DMS114 treated with DMSO at 0.1 percent for 48 hours (cell line): ENCODE results near the gene HS3ST3B1.

Experiments used
- DNase-seq: peaks from one replicate; lab custom pipeline; 2025; ENCODE audit not compliant: unreplicated experiment; lab: John Stamatoyannopoulos, UW

HS3ST3B1 gene

GRCh38 chr17:14302431-14303099 lies 1.7 kb downstream of the HS3ST3B1 start:
- no peak for DNase-seq

- DNase-seq = no peak
Observed at GRCh38 chr17:14303343-14304221, 2.7 kb downstream of the HS3ST3B1 start.

- no peak for DNase-seq
Observed at GRCh38 chr17:14304222-14304772, 3.4 kb downstream of the HS3ST3B1 start.

- DNase-seq = no peak
Observed at GRCh38 chr17:14304773-14305517, 4.1 kb downstream of the HS3ST3B1 start.

GRCh38 chr17:14305785-14306496 lies 5.1 kb downstream of the HS3ST3B1 start:
- DNase-seq = no peak

GRCh38 chr17:14306596-14306995 lies 5.7 kb downstream of the HS3ST3B1 start:
- no peak for DNase-seq

GRCh38 chr17:14307560-14308024 lies 6.7 kb downstream of the HS3ST3B1 start:
- no peak for DNase-seq

- no peak for DNase-seq
Observed at GRCh38 chr17:14308636-14308964, 7.7 kb downstream of the HS3ST3B1 start.

GRCh38 chr17:14308965-14309879 lies 8.3 kb downstream of the HS3ST3B1 start:
- DNase-seq = peak; percentile 35

GRCh38 chr17:14310101-14310500 lies 9.2 kb downstream of the HS3ST3B1 start:
- DNase-seq = no peak

GRCh38 chr17:14310605-14311004 lies 9.7 kb downstream of the HS3ST3B1 start:
- no peak for DNase-seq

- no peak for DNase-seq
Observed at GRCh38 chr17:14311186-14311705, 10.4 kb downstream of the HS3ST3B1 start.

GRCh38 chr17:14311981-14312380 lies 11.1 kb downstream of the HS3ST3B1 start:
- no peak for DNase-seq

GRCh38 chr17:14312522-14312921 lies 11.6 kb downstream of the HS3ST3B1 start:
- no peak for DNase-seq

- no peak for DNase-seq
Observed at GRCh38 chr17:14316126-14316832, 15.4 kb downstream of the HS3ST3B1 start.

- no peak for DNase-seq
Observed at GRCh38 chr17:14317383-14317782, 16.5 kb downstream of the HS3ST3B1 start.

GRCh38 chr17:14318109-14318917 lies 17.4 kb downstream of the HS3ST3B1 start:
- DNase-seq = no peak

- DNase-seq = no peak
Observed at GRCh38 chr17:14318918-14319205, 18.0 kb downstream of the HS3ST3B1 start.
